Endothelial cell of umbilical vein (primary cell): ENCODE results near the gene HECW1. TPM values are rescaled to one million over a fixed set of nuclear protein-coding genes. Genes with fewer than 3 reads are reported as not detected.

Source experiments
- BruUV-seq: library from RNA; stranded (reverse); fragments of 400-500 nt; replicated peaks from 2 replicates; lab custom pipeline; 2021; lab: Mats Ljungman, UMichigan
- CTCF ChIA-PET: fragments of 300-600, 350-600 bp; sonication (Branson Sonifier 250); formaldehyde crosslinking; loops from one replicate; lab custom pipeline; 2021; ENCODE audit warnings: antibody characterized with exemption, inconsistent platforms; lab: Charles Lee
- POLR2A ChIA-PET: fragments of 300-600, 350-600 bp; sonication (Branson Sonifier 250); formaldehyde crosslinking; loops from one replicate; lab custom pipeline; 2021; ENCODE audit warnings: antibody characterized with exemption, inconsistent platforms; lab: Charles Lee
- DNase-seq: peaks from one replicate; pipeline ENCODE4 v3.0.0-alpha.2; 2011; ENCODE audit warnings: low read depth, low spot score
- FAIRE-seq: peaks from 2 replicates; lab custom pipeline; 2011; peaks lifted over from hg19 to GRCh38; lab: Jason Lieb, UNC
- H2AFZ ChIP-seq: 2 replicates; pipeline ENCODE4 v1.6.0; 2012; ENCODE audit warnings: low read depth, low read length, control low read depth, inconsistent platforms
- H3K27ac ChIP-seq: 2 replicates; pipeline ENCODE4 v1.5.1; 2011; ENCODE audit warnings: low read depth, mild to moderate bottlenecking, control low read depth, low read length, moderate library complexity; ENCODE audit not compliant: insufficient read depth
- H3K27me3 ChIP-seq, 2 experiments: 2 replicates each; pipeline versions ENCODE4 v1.6.0 to v1.6.1; 2011; ENCODE audit warnings: low read length in 2 of 2, mixed read lengths in 1 of 2; ENCODE audit not compliant: control insufficient read depth in 2 of 2, insufficient read depth in 2 of 2
- H3K36me3 ChIP-seq, 2 experiments: 2 replicates in 1 of 2; 3 replicates in 1 of 2; pipeline ENCODE4 v1.5.1; 2011; ENCODE audit warnings: low read length in 2 of 2, mild to moderate bottlenecking in 1 of 2, moderate library complexity in 1 of 2; ENCODE audit not compliant: control insufficient read depth in 2 of 2, insufficient read depth in 2 of 2; ENCODE audit errors: extremely low read depth in 1 of 2
- H3K4me1 ChIP-seq: 3 replicates; pipeline ENCODE4 v1.5.1; 2011; ENCODE audit warnings: mild to moderate bottlenecking, low read length; ENCODE audit not compliant: control insufficient read depth, insufficient read depth; ENCODE audit errors: extremely low read depth
- H3K4me2 ChIP-seq: 2 replicates; pipeline ENCODE4 v1.6.1; 2011; ENCODE audit warnings: low read length, control low read depth, mixed read lengths; ENCODE audit not compliant: insufficient read depth
- H3K4me3 ChIP-seq, 3 experiments: fragments of 200-600 bp in 1 of 3; sonication (generic), shearing (Covaris generic) in 1 of 3; replicated peaks in 1 of 3; 2 replicates each; pipeline ENCODE4 v1.5.1; 2011 to 2016; ENCODE audit warnings: control low read depth in 3 of 3, low read length in 3 of 3, mild to moderate bottlenecking in 2 of 3, inconsistent platforms in 1 of 3, low read depth in 1 of 3, moderate library complexity in 1 of 3; ENCODE audit not compliant: insufficient read depth in 1 of 3
- H3K79me2 ChIP-seq: 2 replicates; pipeline ENCODE4 v1.6.0; 2012; ENCODE audit warnings: low read length, inconsistent platforms; ENCODE audit not compliant: control insufficient read depth, insufficient read depth
- H3K9ac ChIP-seq: replicated peaks from 2 replicates; pipeline ENCODE3; 2011; ENCODE audit warnings: low read length, control low read depth; ENCODE audit not compliant: insufficient read depth; ENCODE audit errors: extremely low read depth
- H3K9me1 ChIP-seq: replicated peaks from 3 replicates; pipeline ENCODE4 v1.6.0; 2011; ENCODE audit warnings: mild to moderate bottlenecking, low read length; ENCODE audit not compliant: control insufficient read depth, insufficient read depth; ENCODE audit errors: extremely low read depth
- H3K9me3 ChIP-seq: replicated peaks from 2 replicates; pipeline ENCODE4 v1.5.1; 2012; ENCODE audit warnings: low read length, inconsistent platforms; ENCODE audit not compliant: control insufficient read depth, insufficient read depth
- H4K20me1 ChIP-seq: replicated peaks from 2 replicates; pipeline ENCODE3; 2011; ENCODE audit warnings: mild to moderate bottlenecking, low read length; ENCODE audit not compliant: control insufficient read depth, insufficient read depth; ENCODE audit errors: extremely low read depth
- EZH2 ChIP-seq: IDR thresholded peaks from 2 replicates; pipeline ENCODE4 v1.6.1; 2012; ENCODE audit warnings: borderline replicate concordance, low read depth, mild to moderate bottlenecking, moderate library complexity, low read length, inconsistent platforms; ENCODE audit not compliant: severe bottlenecking
- FOS ChIP-seq: IDR thresholded peaks from 2 replicates; pipeline ENCODE4 v1.6.1; 2011; ENCODE audit warnings: mild to moderate bottlenecking, low read length, moderate library complexity, borderline replicate concordance; ENCODE audit not compliant: insufficient read depth
- GATA2 ChIP-seq: IDR thresholded peaks from 2 replicates; pipeline ENCODE4 v1.7.0; 2011; ENCODE audit warnings: low read depth, mild to moderate bottlenecking, moderate library complexity, mixed read lengths, low read length; ENCODE audit not compliant: insufficient read length, insufficient read depth
- JUN ChIP-seq: IDR thresholded peaks from 2 replicates; pipeline ENCODE4 v1.6.1; 2011; ENCODE audit warnings: borderline replicate concordance, low read depth; ENCODE audit not compliant: insufficient read length, insufficient read depth
- MYC ChIP-seq: IDR thresholded peaks from one replicate; pipeline ENCODE4 v1.6.1; 2011; ENCODE audit warnings: mild to moderate bottlenecking, low read depth, low read length
- POLR2A ChIP-seq: IDR thresholded peaks from 2 replicates; pipeline ENCODE4 v1.6.1; 2012; ENCODE audit warnings: low read depth, mild to moderate bottlenecking, control low read depth, low read length
- POLR2AphosphoS5 ChIP-seq: IDR thresholded peaks from 2 replicates; pipeline ENCODE4 v1.6.1; 2012; ENCODE audit warnings: low read depth, mild to moderate bottlenecking, control low read depth, low read length, moderate library complexity; ENCODE audit not compliant: insufficient read depth
- dilution Hi-C: fragments of 300-500 bp; cut with MboI; formaldehyde crosslinking; loops from one replicate; pipeline ENCODE4 v1.15.0; 2019; ENCODE audit warnings: low sequenced_read_pairs; ENCODE audit not compliant: extremely low pct_ligation_motif_present
- intact Hi-C: fragments of 100-400 bp; cut with micrococcal nuclease; formaldehyde crosslinking; loops from one replicate; pipeline ENCODE4 v1.10.0; 2022
- polyA plus RNA-seq, 4 experiments: library from polyadenylated mRNA; depleted of rRNA in 3 of 4; stranded (reverse) in 3 of 4; unstranded in 1 of 4; fragments of >200 nt; gene quantifications; 2 replicates each; pipeline versions ENCODE4 v1.2.1 to v1.2.3, GENCODE V29; 2011 to 2012; ENCODE audit warnings: missing spikeins in 1 of 4
- total RNA-seq: library from RNA; stranded (reverse); gene quantifications from 2 replicates; pipeline ENCODE4 v1.2.3, GENCODE V29; 2021
- TF ChIP-seq, protein P1 (sequence below), 2 donors: IDR thresholded peaks; 1 replicate in 1 of 2; 2 replicates in 1 of 2; pipeline ENCODE4 v1.5.1; 2011; ENCODE audit warnings: low read length in 2 of 2, mild to moderate bottlenecking in 2 of 2, moderate library complexity in 2 of 2, control low read depth in 1 of 2, inconsistent platforms in 1 of 2, low read depth in 1 of 2; ENCODE audit not compliant: insufficient read depth in 1 of 2; ENCODE audit errors: extremely low read depth in 1 of 2
- TF ChIP-seq, protein P2 (sequence below): IDR thresholded peaks from 2 replicates; pipeline ENCODE4 v1.6.1; 2011; ENCODE audit not compliant: insufficient read depth, insufficient read length

HECW1 gene
- total and polyA plus RNA-seq, 2 donors (not counting 3 experiments of a cell fraction or from before 2014, with no cell fraction given), result not detected

DNA sequence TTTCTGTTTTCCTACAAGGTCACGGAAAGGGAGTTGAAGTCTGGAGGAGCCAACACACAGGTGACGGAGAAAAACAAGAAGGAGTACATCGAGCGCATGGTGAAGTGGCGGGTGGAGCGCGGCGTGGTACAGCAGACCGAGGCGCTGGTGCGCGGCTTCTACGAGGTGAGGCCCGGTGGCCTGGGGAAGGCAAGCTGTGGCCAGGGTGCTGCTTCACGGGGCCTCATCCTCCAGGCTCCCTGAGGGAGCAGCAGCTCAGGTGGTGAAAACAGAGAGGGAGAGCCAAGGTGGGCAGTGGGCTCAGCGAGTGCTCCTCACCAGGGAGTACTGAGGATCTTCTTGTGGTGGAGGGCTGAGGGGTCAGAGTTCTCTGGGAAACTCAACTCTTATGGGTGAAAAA lies 438.0 kb downstream of the HECW1 start:
- Histone ChIP-seq H3K9me3 (no peaks in the 10 kb centered on the region), H3K27me3 (peaks cover 5 to 21% of the 10 kb centered on the region in 2 experiments), H4K20me1 (no peaks in the 10 kb centered on the region), H3K9me1 (no peaks in the 10 kb centered on the region), H2AFZ (no peak overlapping the region), H3K4me2 (no peak overlapping the region), H3K4me1 (no peaks in the 10 kb centered on the region), H3K36me3 (no peaks in the 10 kb centered on the region), H3K27ac (no peak overlapping the region), H3K9ac (no peak overlapping the region), H3K79me2 (no peaks in the 10 kb centered on the region), H3K4me3 (no peak overlapping the region)
- DNase-seq (no peak), FAIRE-seq (no peak)
- intact Hi-C loops (no loop called here), dilution Hi-C loops (no loop called here)
- TF ChIP-seq, protein P1, sequence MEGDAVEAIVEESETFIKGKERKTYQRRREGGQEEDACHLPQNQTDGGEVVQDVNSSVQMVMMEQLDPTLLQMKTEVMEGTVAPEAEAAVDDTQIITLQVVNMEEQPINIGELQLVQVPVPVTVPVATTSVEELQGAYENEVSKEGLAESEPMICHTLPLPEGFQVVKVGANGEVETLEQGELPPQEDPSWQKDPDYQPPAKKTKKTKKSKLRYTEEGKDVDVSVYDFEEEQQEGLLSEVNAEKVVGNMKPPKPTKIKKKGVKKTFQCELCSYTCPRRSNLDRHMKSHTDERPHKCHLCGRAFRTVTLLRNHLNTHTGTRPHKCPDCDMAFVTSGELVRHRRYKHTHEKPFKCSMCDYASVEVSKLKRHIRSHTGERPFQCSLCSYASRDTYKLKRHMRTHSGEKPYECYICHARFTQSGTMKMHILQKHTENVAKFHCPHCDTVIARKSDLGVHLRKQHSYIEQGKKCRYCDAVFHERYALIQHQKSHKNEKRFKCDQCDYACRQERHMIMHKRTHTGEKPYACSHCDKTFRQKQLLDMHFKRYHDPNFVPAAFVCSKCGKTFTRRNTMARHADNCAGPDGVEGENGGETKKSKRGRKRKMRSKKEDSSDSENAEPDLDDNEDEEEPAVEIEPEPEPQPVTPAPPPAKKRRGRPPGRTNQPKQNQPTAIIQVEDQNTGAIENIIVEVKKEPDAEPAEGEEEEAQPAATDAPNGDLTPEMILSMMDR (IDR thresholded peaks at IDR 0.05; ENCODE audit: extremely low read depth in 1 of 2, insufficient read depth in 1 of 2, low read depth in 1 of 2, low read length in 2 of 2), result no peak
- no peak for TF ChIP-seq GATA2
- no peak for TF ChIP-seq JUN
- TF ChIP-seq EZH2, result no peak
- ChIA-PET CTCF (no interaction called here), POLR2A (no interaction called here)
- no TSS peak for BruUV-seq

DNA sequence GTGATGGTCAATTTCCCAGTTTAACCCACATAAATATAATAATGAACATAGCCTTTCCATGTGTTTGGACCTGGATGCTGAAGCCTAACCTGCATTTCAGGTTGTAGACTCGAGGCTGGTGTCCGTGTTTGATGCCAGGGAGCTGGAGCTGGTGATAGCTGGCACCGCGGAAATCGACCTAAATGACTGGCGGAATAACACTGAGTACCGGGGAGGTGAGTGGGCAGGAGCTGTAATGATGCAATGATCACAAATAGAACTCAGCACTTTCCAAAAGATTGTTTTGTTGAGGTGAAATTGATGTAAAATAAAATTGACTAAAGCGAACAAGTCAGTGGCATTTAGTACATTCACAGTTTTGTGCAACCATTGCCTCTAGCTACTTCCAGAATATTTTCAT lies 439.7 kb downstream of the HECW1 start:
- no peak overlapping the region for H3K4me2 ChIP-seq
- intact Hi-C loops, result no loop called here
- CTCF ChIA-PET, result no interaction called here

More for the DNA sequence above, 439.7 kb downstream of the HECW1 start:
- Histone ChIP-seq H3K4me3 (no peak overlapping the region), H3K27me3 (peaks cover 3 to 8% of the 10 kb centered on the region in 2 experiments), H2AFZ (no peak overlapping the region), H3K9ac (no peak overlapping the region), H3K27ac (no peak overlapping the region), H3K79me2 (no peaks in the 10 kb centered on the region), H3K9me3 (no peaks in the 10 kb centered on the region), H4K20me1 (no peaks in the 10 kb centered on the region), H3K4me1 (no peaks in the 10 kb centered on the region), H3K36me3 (no peaks in the 10 kb centered on the region), H3K9me1 (no peaks in the 10 kb centered on the region)
- no TSS peak for BruUV-seq
- DNase-seq, result no peak
- no peak for FAIRE-seq
- no peak for TF ChIP-seq EZH2
- no peak for TF ChIP-seq GATA2
- TF ChIP-seq, protein P1 (IDR thresholded peaks at IDR 0.05; ENCODE audit: extremely low read depth in 1 of 2, insufficient read depth in 1 of 2, low read depth in 1 of 2, low read length in 2 of 2), result no peak
- TF ChIP-seq MYC, result no peak
- TF ChIP-seq POLR2AphosphoS5, result no peak
- TF ChIP-seq POLR2A, result no peak
- TF ChIP-seq FOS, result no peak
- no peak for TF ChIP-seq JUN
- TF ChIP-seq, protein P2, sequence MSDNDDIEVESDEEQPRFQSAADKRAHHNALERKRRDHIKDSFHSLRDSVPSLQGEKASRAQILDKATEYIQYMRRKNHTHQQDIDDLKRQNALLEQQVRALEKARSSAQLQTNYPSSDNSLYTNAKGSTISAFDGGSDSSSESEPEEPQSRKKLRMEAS, result no peak
- dilution Hi-C loops, result no loop called here
- POLR2A ChIA-PET, result no interaction called here
